NCI-H2171 (cell line): ENCODE results near the gene ATP1B1.

Source experiments
- DNase-seq: peaks from one replicate; lab custom pipeline; 2025; lab: John Stamatoyannopoulos, UW

ATP1B1 gene

DNA sequence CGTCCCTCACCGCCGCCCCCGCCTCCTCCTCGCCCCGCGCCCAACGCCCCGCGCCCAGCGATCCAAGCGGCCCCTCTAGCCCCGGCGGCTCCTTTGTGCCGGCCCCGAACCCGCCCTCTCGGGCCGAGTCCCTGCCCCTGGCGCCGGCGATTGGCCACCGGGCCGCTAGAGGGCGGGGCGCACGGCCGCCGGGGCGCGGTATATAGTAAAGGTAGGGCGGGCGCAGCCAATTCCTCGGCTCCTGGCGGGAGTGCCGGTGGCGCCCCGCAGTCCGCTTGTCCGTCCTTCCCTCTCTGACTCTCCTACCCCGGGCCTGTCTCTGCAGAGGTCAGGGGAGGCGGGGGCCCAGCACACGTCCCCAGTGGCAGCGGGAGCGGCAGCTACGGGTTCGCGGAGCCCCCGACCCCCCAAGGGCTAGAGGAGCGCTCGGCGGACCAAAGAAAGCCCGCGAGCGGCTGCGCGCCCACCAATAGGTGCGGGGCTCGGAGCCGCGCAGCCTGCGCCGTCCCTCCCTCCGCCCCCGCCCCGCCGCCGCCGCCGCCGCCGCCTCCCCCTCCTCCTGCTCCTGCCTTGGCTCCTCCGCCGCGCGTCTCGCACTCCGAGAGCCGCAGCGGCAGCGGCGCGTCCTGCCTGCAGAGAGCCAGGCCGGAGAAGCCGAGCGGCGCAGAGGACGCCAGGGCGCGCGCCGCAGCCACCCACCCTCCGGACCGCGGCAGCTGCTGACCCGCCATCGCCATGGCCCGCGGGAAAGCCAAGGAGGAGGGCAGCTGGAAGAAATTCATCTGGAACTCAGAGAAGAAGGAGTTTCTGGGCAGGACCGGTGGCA lies at the start of gene ATP1B1:
ATP1B1 (plus strand) TSS at position 596 of the 826 bp plus-strand sequence; CDS start at position 736, 140 bp downstream.
- peak; percentile 86 for DNase-seq

DNA sequence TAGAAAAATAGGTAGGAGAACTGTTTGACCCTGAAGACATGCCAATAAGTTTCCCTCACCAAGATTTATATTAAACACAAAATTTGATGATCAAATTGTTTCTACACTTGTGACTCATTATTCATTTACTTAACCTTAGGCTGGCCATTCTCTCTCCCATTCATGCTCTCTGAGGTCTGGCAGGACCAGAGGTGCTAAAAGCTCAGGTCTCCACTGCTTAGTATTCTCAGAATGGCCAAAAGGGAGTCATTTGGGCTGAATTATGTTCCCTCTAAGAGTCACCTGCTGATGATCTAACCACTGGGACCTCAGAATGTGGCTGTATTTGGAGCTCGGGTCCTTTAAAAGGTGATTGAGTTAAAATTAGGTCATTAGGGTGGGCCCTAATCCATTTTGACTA lies 47.1 kb upstream of the ATP1B1 start:
- DNase-seq = no peak

DNA sequence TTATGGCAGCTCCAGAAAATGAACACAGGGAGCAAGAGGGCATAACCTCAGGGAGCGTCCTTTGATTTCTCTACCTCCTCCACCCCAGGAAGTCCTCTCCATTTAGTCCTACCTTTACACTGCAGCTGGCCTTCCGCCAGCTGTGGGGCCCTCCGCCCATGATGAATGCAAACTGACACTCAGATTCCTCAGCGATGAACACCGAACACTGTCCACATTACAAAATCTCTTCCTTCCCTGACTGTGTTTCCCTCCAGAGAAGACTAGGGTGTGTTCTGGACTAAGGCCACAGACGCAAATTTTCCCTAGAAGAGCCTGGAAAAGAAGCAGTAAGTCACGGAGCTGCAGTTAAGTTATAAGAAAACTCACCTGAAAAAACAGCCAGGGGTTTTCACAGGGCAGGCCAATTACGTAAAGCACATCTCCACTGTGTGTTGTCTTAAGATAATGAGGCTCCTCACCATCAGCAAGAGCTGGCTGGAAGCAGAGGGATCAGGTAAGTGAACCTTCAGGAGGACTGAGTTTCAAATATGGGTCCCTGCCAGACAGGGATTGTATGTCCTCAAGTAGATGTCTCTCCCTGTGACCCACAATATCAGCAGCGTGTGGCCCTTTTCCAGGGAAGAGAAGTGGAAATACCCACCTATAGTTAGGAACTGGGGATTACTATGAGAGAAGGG lies 46.3 kb upstream of the ATP1B1 start:
- DNase-seq = no peak

DNA sequence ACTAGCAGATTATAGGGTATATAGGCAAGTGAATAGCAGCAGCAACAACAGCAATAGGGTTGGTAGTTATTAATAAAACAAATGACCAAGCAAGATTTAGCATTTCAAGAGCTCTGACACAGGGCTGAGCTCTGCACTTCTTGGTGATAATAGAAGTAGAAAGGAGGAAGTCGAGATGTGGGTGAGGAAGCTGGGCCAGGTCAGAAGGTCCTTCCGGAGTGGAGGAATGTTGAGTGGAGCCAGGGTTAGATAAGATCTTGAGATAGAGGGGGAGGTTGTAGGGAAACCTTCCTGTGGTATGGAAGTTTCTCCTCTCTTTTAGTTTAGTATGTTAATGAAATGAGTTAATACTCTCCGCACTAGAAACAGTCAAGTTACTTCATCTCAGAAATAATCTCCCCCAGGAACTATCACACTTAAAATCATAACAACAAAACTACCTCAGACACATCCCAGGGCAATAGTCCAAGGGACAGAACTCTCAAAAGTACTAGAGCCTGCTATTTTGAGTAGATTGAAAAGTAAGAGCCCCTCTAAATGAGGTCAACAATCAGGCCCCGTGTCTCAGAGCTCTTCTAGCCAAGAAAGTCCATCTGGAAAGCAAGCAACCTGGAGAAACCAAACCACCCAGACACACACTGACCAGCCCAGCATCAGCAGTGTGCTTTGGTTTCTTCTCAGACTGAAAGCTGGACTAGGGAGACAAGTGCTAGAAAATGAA lies 45.4 kb upstream of the ATP1B1 start:
- DNase-seq = no peak

DNA sequence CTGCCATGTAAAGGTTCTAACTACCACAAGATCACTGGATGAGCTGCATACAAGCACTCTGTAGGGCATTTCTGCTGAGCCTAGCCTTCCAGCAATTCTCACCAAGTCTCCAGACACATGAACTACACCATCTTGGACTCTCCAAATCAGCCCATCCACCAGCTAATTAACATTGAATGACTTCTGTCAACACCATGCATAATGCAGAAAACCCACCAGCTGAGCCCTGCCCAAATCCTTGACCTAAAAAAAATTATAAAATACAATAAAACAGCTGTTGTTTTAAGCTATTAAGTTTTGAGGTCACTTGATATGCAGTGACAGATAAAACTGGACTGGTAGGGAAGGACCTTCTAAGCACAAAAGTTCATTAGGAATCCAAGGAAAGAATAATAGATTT lies 44.3 kb upstream of the ATP1B1 start:
- no peak for DNase-seq

DNA sequence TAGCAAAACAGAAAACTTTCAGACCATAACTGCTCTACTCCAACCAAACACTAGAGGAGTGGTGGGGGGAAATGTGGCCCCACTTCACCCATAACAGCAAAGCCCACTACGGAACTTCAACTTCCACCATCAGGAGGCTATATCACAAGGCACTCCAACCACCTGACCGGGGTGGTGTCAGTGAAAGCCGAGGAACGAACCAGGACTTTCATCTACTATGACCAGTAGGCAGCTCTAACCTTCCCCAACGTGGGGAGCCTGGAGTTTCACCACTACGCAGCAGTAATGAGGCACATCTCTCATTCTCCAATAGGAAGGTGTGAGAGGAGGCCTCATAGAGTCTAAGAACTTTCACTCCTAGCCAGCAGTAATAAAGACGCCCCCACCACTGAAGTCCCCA lies 42.4 kb upstream of the ATP1B1 start:
- DNase-seq = no peak

DNA sequence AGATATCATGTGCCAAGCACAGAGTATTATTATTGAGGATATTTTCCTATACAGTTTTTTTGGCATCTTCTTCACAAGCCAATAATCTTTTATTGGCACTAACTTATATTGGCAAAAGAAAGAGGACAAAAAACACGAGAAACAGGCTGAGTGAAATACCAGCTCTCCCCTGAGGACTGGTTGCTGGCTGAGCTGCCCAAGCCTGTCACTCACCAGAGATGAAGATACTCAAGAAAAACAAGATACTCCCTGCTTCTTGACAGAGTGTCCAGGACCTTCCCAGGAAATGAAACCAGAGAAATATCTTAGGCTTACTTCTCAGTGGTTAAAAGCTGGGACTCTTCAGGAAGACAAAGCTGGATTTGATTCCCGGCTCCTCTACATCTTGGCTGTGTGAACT lies 35.9 kb upstream of the ATP1B1 start:
- no peak for DNase-seq

DNA sequence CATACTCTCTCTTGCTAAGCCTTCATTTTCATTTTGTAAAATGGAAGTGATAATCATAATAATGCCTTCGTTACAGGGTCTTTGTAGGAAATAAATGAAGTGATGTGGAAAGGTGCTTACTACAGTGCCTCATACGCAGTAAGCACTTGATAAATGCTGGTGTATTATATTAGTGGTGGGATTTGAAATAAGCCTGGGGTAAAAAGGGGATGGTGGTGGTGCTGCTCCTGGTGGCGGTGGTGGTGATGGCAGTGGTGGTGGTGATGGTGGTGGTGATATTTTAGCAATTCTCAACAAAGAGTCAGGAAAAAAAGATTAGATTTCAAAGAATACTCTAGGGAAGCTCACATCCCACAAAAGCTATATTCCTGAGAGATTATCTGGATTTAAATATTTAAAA lies 35.5 kb upstream of the ATP1B1 start:
- no peak for DNase-seq

DNA sequence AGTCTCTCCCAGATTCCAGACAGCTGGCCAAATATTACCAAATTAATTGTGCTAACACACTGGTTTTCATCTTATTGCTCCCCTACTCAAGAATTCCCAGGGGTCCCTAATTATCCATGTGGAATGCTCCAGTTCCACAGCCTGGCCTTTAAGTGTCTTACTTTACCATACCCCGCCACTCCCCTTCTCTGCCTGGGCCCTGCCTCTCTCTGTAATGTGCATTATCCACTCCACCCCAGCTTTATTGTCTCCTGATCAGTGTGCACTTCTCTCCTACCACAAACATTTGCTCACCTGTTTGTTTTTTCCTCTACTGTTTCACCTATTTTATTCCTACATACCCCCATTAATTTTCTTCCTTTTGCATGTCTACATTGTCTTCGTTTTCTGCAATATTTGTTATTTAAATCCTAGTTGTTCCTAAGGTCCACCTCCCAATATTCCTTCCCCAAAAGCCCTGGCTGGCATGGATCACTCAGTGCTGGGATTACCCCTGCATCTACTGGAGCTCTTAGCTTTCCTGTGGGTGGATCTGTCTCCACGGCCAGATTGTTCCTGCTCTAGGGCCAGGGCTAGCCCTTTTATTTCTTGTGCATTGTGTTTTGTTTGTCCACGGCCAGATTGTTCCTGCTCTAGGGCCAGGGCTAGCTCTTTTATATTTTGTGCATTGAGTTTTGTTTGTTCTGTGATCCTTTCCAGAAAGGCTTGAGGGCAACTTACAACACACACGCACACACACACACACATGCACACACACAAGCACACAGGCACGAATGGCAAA lies 33.4 kb upstream of the ATP1B1 start:
- DNase-seq = peak; percentile 40

DNA sequence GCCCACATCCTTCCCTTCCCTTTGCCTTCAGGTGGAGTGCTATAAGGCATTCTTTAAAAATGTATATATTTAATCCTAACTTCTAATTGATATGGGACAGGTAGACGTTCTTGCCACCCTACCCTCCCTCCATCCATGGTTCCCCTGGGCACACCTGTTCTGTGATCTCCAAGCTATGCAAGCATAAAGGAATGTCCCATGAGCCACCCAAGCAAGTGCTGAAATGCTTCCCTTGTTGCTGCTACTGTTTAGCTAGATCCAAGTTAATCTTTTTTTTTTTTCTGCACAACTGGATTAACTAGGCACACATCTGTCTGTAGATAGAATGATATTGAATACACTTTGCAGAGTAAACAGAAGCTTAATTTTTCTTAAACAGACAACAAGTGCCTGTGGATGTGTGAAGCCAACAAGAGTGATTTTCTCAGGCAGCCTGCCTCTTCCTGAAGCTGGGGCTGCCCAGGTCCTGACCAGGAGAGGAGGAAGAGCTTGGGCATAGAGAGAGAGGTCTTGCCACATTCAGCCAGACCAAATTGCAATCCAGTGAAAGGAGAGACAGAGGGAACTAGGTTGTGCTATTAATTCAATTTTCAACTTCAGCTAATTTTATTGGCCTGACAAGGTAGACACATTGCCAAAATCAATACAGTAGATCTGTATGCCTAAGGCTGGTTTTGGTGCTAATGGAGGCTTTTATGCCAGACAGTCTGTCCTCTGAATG lies 28.2 kb upstream of the ATP1B1 start:
- DNase-seq = no peak

DNA sequence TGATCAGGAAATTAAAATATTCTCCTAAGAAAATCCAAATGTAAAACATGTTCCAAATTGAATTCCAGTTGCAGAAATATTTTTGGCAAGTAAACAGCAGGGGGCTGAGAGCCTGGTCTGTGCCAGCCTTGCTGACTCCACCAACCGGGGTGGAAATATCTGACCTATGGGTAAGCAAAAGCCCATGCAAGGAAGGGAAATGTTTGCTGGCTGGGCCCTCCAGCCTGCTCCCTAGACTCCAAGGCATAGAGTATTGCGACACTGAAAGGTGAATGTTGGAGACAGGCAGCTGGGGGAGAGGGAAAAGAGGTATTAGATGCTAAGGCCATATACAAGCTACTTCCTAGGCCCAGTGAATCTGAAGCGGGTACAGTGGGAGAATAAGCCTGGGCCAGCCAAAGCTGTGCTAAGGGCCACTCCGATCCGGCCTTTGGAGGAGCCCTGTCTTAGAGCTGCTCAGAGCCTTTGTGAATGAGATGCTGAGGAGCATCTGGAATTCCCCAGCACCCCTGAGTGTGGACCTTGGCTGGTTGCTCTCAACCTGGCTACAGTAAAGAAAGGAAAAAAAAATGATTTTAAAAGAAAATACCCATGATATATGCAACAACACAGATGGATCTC lies 24.9 kb upstream of the ATP1B1 start:
- DNase-seq = no peak

DNA sequence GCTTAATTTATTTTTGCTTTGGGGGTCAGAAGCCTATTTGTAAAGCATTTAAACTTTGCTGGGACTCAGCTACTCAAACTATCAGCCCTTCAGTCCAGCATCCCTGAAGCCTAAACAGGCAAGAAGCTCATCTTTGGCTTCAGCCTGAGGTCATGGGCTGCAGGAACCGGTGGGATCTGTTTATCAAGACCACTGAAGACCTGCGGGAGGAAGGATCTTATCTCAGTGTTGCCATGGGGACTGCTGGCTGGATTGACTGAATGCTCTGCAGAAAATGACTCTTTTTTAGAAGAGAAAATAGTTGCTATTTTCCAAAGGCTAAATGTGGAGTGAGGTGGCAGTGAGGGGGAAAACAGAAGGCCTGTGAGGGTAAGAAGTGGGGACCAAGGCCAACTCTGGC lies 20.6 kb upstream of the ATP1B1 start:
- no peak for DNase-seq

DNA sequence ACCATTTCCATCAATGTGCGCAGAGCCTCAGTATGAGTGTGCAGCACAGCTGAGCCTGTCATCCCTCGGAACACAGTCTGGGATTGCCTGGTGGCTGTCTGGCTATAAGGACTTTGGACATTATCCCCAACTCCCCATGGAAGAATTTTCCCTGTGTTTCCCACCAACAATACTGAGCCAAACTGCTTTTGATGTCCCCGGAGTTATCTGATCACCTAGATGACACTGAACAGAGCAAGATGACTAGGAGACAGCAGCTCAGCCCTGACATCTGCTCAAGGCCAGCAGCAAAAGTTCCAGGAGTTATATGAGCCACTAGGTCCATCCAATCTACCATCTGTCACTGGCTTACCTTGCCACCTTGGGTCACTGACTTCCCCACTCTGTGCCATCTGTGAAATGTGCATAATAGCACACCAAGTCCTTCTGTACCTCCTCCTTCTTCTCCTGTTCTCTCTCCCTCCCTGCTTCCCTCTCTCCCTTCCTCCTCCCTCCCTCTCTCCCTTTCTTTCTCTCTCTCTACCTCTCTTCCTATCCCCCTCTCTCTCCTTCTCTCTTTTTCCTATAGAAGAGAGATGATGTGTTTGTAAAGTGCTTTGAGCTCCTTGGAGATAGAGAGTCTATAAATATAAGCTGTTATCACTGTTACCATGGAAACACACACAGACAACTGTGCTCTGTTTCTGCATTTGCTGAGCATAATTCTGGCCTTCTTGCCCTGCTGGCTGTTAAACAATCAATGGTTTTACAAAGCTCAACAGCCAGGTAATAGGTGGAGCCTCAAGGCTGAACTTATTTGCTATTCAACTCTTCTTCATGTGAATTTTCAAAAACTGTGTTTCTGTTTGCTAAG lies 19.7 kb upstream of the ATP1B1 start:
- DNase-seq = peak; percentile 72

DNA sequence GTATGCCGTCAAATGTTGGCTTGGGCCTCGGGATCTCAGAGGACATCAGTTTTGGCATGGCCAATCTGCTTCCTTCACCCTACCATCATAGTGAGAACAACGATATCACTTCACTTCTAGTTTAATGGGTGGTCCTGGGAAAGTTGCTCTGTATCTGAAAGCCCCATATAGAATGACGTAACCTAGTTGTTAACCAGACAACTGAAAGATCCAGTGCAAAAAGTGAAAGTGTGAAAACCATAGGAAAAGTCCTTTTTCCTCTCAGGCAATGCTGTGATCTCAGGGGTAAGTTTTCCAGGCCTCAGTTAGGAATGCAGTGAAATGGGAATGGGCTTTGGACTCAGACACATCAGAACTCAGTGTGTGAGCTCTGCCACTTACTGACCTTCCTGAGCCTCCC lies 18.6 kb upstream of the ATP1B1 start:
- DNase-seq = no peak

DNA sequence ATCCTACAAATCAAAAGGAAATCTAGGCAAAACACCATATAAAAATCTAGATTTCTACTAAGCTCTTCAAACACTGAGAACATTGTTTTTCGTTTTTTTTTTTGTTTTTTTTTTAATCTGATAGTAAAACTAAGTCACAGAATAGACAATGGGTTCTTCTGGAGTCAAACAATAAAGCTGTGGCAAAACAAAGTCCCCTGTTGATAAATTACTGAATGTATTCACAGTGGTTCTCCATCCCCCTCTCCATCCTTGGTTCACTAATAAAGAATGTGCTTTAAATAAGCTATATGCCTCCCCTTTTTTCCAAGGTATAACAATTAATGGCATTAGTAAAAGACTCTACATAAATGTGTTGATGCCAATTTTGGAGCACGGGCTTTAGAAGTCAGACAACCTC lies 16.7 kb upstream of the ATP1B1 start:
- DNase-seq = no peak

DNA sequence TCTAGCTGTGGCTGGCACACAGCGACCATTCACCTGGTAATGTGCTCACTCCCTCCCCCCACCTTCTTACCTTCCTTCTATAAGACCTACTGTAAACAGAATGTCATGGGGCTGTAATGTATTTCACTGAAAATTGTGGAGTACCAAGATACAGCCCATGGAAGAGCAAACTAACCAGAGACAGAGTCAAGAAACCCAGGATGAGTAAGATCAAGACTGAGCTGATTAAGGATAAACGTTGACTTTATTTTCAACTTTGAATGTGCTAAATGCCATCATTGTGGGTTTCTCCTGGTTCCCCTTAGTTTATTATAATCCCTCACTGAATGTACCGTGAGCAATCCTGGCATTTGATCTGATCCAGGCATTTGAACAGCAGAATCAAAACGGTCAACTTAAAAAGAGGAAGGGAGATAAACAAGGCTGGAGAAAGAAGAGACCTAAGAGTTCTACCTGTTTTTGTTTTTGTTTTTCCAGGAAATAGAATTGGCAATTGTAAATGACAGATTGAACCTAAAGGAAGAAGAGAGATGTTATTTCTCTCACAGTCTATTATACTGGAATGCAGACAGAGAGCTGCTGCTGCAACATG lies 16.1 kb upstream of the ATP1B1 start:
- DNase-seq = no peak

DNA sequence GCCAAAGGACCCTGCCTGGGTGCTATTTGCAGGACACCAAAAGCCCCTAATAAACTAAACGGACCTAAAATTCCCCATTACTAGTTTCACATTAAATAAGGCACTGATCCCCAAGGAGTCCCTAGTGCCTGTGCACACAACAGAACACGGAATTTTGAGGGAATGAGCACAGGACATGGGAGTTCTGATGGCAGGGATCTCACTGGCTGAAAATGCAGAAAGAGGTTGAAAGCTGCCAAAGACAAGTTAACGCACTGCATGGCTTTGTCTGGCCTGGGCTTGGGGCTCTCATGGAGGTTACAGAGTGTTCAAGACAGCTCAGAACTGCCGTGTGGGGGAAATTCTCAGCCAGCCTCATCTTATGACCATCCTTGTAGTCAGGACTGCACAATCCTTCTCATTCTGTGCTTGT lies 15.6 kb upstream of the ATP1B1 start:
- no peak for DNase-seq

DNA sequence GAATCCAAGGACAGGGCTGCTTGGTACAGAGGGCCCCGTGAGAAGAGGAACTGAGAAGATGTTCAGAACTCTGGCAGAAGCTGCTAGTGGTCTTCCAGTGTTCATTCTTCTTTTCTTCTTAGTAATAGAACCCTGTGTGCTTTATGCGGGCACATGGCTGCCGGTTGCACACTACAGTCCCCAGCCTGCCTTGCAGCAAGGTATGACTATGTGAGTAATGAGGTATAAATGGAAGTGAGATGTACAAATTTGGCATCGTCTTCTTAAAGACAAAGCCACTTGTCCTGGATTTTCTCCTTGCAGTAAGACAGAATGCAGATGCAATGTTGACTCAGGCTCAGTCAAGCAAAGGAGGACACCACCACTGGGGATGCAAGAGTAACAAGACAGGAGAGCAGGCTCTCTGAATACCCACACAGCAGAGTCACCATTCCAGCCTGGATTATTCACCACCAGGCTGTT lies 15.0 kb upstream of the ATP1B1 start:
- no peak for DNase-seq

DNA sequence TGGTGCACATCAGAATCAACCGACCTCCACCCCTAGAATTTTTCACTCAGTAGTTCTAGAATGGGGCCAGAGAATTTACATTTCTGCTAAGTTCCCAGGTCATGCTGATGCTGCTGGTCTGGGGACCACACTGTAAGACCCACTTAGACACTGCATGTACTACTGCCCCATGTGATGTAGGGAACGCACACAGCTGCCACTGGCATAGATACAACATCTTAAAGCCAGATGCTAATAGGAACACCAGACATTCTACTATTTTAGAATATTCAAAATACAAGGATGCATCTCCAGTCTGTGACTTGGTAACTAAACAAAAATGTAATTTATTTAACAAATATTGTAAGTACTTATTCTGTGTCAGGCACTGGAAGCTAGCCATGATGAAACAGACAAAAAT lies 14.1 kb upstream of the ATP1B1 start:
- no peak for DNase-seq
